HL-60 (cell line): ENCODE measurements around the gene IGFBP6.

Source experiments
- CTCF ChIP-seq: IDR thresholded peaks from one replicate; pipeline ENCODE4 v1.5.1; 2011; ENCODE audit warnings: low read length, control low read depth, inconsistent platforms; ENCODE audit not compliant: insufficient read depth
- REST ChIP-seq: IDR thresholded peaks from 2 replicates; pipeline ENCODE4 v1.6.1; 2012; ENCODE audit warnings: low read depth; ENCODE audit not compliant: insufficient replicate concordance
- SPI1 ChIP-seq: IDR thresholded peaks from 2 replicates; pipeline ENCODE4 v1.6.1; 2012; ENCODE audit warnings: low read depth, mild to moderate bottlenecking, borderline replicate concordance

GRCh38 chr12:53127169-53127568, 29.7 kb downstream of the IGFBP6 start:
- TF ChIP-seq CTCF (no peak), REST (no peak), SPI1 (no peak)
